GM19351 (cell line): ENCODE results near the gene RABGGTA.

Experiments
- ATAC-seq: cut with Tn5 transposase; IDR thresholded peaks from one replicate; pipeline ENCODE4 v1.9.1; 2021; ENCODE audit warnings: mild to moderate bottlenecking, moderate library complexity; ENCODE audit not compliant: unreplicated experiment

RABGGTA gene, protein sequence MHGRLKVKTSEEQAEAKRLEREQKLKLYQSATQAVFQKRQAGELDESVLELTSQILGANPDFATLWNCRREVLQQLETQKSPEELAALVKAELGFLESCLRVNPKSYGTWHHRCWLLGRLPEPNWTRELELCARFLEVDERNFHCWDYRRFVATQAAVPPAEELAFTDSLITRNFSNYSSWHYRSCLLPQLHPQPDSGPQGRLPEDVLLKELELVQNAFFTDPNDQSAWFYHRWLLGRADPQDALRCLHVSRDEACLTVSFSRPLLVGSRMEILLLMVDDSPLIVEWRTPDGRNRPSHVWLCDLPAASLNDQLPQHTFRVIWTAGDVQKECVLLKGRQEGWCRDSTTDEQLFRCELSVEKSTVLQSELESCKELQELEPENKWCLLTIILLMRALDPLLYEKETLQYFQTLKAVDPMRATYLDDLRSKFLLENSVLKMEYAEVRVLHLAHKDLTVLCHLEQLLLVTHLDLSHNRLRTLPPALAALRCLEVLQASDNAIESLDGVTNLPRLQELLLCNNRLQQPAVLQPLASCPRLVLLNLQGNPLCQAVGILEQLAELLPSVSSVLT

DNA sequence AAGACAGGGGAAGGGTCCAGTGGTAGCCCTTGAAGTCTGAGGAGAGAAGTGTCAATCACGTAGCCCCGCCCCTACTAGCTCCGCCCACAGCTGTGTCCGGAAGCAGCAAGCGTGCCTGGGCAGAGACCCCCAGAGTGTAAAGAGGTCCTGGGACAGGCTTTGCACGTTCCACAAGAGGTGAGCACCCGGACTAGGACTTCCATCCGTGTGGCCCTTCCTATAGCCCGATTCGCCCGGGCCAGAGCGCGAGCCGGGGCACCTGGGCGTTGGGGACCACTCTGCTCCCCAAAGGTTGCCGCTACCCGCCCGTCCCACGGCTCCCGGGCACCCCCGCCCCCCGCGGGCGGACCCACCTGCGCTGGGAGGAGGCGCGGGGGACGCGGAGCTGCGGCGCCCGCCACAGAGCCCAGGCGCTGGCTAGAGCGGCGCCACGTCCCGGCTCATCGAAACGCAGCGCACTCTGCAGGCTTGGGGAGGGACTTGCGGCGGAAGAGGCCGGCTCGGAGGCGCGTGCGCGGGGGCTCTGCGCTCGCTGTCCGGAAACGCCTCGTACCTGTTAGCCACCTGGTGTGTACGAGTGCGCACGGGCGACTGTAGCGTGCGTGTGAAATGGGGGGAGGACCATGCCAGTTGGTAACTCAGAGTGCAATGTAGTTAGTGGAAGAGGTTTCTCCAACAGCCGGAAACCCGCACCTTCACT, at the start of gene RABGGTA:
RABGGTA (minus strand) TSS at position 464 of the 700 bp plus-strand sequence. CDS start 482 bp downstream, outside the sequence.
- ATAC-seq: peak; percentile 78

DNA sequence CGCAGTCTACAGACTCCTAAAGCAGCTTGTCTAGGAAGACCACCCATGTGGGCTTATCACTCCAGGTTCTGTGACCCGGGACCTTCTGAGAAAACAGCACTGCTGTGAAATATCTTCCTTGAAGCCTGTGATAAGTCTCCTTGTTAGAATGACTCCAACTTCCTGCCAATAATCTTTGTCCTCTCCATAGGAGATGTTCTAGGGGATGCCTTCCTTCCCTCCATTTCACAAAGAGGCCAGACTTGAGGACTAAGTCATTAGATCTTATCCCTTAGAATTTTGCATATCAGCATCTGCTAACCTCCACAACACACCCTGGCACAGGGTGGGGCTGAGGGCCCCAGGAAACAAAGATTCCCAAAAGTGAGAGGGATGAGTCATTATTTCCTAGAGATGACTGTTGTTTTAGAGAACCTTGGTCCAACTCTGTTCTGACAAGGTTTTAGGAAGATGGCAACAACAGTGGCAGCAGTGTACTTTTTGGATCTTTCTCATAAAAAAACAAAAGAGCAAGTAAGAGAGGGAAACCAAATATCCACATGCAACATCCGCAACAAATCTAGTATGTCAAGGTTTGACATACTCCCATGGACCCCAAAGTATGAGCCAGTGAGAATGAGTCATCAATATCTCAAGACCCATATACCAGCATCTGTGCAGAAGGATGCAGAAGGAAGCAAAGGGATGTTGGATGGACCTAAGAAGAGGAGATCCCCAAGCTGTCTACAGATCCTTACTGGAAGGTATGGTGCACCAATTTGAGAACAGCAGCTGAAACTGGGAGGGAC, 45.9 kb upstream of the RABGGTA start:
- ATAC-seq: no peak

DNA sequence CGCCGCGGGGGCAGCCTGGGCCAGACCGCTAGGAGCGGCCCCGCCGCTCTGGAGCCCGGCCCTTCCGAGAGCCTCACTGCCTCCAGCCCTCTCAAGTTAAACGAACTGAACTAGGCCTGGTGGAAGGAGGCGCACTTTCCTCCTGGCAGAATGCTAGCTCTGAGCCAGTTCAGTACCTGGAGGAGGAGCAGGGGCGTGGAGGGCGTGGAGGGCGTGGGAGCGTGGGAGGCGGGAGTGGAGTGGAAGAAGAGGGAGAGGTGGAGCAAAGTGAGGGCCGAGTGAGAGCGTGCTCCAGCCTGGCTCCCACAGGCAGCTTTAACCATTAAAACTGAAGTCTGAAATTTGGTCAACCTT, 45.2 kb upstream of the RABGGTA start:
- no peak for ATAC-seq

DNA sequence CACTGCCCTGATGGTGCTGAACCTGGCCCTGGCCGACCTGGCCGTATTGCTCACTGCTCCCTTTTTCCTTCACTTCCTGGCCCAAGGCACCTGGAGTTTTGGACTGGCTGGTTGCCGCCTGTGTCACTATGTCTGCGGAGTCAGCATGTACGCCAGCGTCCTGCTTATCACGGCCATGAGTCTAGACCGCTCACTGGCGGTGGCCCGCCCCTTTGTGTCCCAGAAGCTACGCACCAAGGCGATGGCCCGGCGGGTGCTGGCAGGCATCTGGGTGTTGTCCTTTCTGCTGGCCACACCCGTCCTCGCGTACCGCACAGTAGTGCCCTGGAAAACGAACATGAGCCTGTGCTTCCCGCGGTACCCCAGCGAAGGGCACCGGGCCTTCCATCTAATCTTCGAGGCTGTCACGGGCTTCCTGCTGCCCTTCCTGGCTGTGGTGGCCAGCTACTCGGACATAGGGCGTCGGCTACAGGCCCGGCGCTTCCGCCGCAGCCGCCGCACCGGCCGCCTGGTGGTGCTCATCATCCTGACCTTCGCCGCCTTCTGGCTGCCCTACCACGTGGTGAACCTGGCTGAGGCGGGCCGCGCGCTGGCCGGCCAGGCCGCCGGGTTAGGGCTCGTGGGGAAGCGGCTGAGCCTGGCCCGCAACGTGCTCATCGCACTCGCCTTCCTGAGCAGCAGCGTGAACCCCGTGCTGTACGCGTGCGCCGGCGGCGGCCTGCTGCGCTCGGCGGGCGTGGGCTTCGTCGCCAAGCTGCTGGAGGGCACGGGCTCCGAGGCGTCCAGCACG, 44.6 kb upstream of the RABGGTA start:
- ATAC-seq: no peak

DNA sequence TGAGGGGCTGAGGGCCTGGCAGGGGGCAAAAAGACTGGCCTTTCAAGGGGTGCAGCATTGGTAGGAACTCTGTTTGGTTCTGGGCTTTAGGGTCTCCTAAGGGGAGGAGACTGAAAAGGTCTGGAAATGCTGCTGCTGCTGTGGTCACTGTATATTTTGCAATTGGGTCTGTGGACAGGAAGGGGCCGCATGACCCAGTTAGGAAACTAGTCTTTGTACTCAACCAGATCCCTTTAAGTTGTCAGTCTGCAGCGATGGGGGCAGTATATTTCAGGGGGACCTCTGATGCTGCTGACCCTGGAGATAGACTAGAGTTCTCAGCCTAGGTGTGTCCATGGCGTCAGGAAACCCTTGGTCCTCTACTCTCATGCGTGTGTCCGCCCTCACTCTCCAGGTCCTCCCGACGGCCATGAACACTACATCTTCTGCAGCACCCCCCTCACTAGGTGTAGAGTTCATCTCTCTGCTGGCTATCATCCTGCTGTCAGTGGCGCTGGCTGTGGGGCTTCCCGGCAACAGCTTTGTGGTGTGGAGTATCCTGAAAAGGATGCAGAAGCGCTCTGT, 43.9 kb upstream of the RABGGTA start:
- ATAC-seq: no peak

DNA sequence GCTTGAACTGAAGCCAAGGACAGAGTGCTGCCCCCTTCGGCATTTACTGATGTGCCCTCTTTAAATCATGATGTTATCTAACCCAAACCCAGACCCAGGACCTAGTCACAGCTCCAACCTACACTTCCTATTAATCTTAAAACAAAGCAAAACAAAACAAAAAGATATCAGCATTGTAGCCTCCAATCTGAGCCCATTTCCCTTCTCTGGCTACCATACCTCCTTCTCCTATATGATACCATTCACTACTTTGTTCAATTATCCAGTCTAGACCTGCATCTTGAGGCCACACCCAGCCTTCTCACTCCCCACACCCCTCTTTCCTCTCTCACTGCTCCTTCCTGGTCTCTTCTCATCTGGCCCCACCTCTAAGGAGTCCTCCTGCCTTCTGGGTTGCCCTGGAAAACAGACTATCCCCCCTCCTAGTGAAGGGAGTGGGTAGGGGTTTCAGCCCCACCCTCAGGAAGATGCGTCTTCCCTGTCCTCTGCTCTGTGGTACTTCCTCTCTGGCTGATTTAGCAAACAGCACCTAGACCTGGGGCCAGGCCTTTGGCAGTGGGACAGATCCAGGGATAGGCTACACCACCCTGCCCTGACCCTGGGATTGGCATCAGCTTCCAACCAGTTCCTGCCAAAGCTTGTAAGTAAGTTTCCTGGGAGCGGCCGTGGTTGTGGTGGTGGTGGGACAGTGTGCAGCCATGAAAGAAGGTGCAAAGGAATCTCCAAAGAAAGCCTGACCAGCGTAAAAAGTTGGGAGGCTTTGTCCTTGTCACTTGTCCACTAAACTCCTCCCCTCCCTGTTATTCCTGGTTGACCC, 43.2 kb upstream of the RABGGTA start:
- ATAC-seq: no peak

DNA sequence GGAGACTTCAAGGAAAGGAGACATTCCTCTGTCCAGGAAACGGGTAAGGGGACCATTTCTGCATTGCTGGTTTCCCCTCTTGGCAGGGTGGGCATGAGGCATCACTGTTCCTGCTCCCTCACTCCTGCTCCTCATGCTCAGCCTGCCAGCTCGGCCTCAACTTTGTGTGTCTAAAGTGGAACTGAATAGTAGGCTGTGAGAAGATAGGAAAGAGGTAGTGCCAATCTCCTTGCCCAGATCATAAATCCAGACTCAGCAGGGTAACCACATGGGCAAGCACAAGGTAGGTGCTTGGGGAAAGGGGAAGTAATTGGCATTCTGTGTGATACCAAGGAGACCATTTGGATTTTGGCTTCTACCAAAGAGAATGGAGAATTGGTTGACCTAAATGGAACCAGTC, 42.5 kb upstream of the RABGGTA start:
- ATAC-seq: no peak

DNA sequence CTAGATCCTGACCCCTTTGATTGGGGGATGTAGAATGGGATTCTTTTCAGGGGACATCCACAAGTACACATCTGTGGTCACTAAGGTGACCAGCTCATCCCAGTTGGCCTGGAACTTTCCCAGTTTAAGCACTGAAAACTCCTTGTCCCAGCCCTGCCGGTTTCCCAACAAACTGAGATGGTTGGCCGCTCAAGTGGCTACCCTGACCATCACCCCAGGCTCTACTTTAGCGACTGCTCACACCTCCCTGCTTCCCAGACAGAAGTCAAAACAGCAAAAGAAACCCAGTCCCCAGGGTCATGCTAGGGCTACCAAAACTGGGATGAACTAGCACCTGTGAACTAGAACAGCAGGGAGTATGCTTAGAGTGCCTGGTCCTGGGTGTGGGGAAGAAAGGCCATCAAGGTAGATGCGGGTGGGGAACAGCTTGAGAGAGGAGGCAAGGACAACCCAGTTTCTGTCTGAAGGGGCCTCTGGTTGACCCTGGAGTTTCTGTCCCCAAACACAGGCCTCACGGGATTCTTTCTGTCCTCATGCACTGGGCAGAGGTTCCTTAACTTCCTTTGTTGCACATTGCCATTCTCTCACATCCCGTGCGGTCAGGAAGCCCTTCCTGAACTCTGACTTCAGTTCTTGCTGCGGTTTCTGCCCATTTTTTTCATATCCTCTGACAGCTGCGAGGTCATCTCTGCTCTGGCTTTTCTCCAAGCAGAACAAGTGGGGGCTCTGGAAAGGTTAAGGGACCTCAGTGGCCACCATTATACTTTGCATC, 41.5 kb upstream of the RABGGTA start:
- no peak for ATAC-seq

DNA sequence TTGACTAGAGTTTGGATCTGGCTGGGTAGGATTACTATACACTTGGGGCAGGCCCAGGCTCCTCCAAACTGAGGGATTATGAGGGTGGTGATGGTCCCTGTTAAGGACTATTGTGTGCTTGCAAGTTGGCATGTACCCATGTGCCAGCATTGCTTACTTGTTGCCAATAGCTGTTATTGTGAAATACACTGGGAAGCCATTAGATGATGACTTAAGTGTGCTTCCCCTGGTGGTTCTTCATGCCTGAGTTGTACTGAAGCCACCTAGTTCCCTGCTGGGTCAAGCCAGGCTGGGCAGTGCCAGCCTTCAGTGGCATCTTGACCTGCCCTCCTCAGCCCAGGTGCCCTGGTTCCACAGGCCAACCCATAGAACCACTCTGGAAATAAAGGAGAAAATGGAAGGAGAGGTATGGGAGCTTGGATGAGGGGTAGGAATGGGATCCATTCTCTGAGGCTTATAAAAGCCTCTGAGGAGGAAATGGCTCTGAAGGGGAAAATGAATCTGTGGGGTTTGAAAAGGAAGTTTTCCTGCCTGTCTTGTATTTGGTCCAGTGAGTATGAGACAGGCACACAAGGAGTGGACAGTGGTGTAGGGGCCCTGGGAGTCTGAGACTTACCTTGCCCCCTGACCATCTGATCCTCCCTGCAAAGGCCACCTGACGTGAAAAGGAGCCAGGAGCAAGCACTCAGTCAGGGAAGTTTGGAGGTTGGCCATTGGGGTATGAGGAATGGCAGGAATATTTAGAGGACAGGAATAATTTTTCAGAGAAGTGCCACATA, 40.6 kb upstream of the RABGGTA start:
- no peak for ATAC-seq

DNA sequence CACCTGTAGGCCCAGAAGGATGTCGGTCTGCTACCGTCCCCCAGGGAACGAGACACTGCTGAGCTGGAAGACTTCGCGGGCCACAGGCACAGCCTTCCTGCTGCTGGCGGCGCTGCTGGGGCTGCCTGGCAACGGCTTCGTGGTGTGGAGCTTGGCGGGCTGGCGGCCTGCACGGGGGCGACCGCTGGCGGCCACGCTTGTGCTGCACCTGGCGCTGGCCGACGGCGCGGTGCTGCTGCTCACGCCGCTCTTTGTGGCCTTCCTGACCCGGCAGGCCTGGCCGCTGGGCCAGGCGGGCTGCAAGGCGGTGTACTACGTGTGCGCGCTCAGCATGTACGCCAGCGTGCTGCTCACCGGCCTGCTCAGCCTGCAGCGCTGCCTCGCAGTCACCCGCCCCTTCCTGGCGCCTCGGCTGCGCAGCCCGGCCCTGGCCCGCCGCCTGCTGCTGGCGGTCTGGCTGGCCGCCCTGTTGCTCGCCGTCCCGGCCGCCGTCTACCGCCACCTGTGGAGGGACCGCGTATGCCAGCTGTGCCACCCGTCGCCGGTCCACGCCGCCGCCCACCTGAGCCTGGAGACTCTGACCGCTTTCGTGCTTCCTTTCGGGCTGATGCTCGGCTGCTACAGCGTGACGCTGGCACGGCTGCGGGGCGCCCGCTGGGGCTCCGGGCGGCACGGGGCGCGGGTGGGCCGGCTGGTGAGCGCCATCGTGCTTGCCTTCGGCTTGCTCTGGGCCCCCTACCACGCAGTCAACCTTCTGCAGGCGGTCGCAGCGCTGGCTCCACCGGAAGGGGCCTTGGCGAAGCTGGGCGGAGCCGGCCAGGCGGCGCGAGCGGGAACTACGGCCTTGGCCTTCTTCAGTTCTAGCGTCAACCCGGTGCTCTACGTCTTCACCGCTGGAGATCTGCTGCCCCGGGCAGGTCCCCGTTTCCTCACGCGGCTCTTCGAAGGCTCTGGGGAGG, 39.5 kb upstream of the RABGGTA start, which contains the start of gene LTB4R:
LTB4R (plus strand) TSS at position 857 of the 959 bp plus-strand sequence. CDS start 4,150 bp downstream, outside the sequence.
- ATAC-seq: peak; percentile 70

DNA sequence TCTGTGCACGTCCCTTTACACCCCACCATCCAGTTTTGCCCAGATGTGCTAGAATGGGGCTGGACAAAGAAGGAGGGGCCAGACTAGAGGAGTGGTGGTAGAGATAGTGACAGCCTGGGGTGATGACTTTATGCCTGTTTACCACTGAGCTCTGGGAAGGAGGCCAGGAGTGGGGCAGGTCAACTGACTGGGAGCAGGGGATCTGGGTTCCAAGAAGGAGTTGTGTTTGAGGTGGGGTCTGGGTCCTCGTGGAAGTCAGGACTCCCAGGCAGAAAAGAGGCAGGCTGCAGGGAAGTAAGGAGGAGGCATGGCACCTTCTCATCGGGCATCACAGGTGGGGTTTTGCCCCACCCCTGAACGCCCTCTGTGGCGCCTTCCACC, 38.9 kb upstream of the RABGGTA start:
- ATAC-seq: no peak

DNA sequence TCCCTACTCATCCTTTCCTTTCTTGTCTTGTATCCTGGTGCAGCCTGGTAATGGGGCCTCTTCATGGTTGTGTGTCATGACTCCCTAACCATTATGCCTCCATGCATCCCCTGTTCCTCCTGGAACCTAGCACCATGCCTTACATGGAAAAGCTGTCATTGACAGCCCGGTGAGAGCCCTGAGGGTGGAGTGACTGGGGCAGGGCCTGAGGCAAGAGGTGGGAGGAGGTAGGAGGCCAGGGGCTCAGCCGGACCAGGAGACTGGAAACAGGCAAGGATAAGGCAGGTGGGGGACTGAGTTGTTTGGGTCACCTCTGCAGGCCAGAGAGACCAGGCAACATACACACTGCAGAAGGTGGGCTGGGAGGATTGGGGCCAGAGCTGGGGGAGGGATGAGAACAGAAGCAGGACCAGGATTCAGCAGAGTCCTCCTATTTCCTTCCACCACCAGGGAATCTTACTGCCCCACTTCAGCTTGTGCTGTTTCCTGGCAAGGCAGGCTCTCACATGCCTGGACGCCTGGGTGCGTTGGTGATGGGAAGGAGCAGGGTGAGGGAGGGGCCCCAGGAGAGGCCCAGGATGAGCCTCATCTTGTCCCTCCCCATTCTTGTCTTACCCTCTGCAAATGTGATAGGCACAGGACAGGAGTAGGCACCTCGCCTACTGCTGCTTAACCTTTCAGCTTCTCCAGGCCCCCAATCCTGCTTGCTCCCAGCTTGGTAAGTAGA, 38.3 kb upstream of the RABGGTA start, which contains the start of gene LTB4R2:
LTB4R2 (plus strand) TSS at position 603 of the 727 bp plus-strand sequence. CDS start 525 bp downstream, outside the sequence.
- ATAC-seq: no peak

DNA sequence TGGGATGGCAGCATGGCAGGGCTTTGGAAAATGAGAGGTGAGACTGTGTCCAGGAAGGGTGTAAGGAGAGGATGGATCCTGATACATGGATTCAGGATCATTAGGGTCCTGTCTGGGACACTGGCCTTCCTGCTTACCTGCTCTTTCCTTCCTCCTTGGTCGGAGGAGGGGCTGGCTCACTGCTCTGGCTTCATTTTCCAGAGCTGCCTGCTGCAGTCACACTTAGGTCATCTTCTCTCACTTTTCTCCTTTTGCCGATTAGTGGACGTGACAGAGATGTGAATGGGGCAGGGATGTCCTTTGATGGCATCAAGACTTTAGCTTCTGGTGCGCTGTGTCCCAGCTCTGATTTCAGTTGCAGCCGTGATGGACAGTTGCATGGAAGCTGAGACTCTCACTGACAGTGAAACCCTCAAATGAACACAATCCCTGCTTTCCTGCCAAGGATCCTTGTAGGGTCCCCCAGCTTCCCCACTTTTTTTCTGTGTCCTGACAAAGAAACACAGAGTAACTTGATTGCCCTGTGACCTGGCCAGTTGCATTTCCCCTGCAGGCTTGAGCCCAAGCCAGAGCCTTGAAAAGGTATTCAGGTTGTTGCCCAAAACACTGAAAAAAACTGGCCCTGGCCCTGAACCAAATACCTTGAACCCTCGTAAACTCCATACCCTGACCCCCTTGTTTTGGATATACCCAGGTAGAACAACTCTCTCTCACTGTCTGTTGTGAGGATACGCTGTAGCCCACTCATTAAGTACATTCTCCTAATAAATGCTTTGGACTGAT, 37.1 kb upstream of the RABGGTA start:
- no peak for ATAC-seq

DNA sequence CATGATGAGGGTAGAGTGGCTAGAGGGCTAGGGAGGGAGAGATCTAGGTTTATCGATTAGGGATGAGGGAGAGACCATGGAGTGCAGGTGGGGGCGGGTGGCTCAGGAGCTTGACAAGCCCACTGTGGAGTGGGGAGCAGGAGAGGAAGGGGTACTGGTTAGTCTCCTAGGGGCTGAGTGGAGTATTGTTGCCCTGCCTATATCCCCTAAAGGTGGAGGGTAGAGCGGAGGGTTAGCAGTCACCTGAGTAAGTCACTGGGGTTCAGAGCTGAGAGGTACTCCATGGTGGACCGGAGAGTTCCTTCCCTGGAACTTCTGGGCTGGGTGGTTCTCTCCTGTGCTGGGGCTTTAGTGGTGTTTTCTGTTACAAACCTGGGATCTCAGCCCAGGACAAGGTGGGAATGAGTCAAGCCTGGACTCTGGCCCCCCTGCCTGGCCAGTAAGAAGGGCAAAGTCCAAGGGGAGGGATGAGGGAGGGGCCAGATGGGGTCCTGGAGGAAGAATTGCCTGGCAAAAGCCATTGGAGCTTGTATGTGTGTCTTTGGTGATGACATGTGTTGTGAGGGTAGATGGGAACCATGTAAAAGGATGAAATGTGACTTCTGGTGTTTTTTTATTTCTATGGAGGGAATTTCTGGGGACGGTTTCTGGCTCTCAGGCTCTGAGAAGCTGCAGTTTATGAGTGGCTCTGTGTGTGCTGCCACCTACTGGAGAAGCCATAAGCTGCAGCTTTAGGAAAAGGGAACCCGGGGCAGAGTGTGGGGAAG, 36.4 kb upstream of the RABGGTA start, which contains the start of gene CIDEB:
CIDEB (minus strand) TSS at position 403 of the 767 bp plus-strand sequence; CDS start at position 284, 119 bp downstream.
- no peak for ATAC-seq
